Lower lobe of right lung (tissue), 2 donors: ENCODE measurements around the gene HID1. TPM values are rescaled to one million over a fixed set of nuclear protein-coding genes. Genes with fewer than 3 reads are reported as not detected.
"Not testable (repeated sequence)": the region's sequence is repeated elsewhere in the genome, so short reads cannot be mapped to it uniquely, and the experiment has no call there.

ENCODE experiments used
- ATAC-seq, 2 donors: fragments of 200-7000 bp; cut with Tn5 transposase; one replicate each; pipeline ENCODE4 v1.9.1; 2020 to 2022; ENCODE audit warnings: mild to moderate bottlenecking in 2 of 2, moderate library complexity in 2 of 2
- DNase-seq: peaks from one replicate; pipeline ENCODE4 v3.0.0-alpha.2; 2020
- H3K27ac ChIP-seq: fragments of 200-600 bp; one replicate; pipeline ENCODE4 v1.8.0; 2022
- H3K27me3 ChIP-seq: fragments of 200-600 bp; one replicate; pipeline ENCODE4 v1.8.0; 2022; ENCODE audit warnings: low read depth
- H3K36me3 ChIP-seq: fragments of 200-600 bp; one replicate; pipeline ENCODE4 v1.8.0; 2022; ENCODE audit warnings: mild to moderate bottlenecking
- H3K4me1 ChIP-seq: fragments of 200-600 bp; one replicate; pipeline ENCODE4 v1.8.0; 2022
- H3K4me3 ChIP-seq: fragments of 200-600 bp; one replicate; pipeline ENCODE4 v1.8.0; 2022; ENCODE audit warnings: mild to moderate bottlenecking
- H3K9me3 ChIP-seq: fragments of 200-600 bp; one replicate; pipeline ENCODE4 v1.8.0; 2022
- intact Hi-C: fragments of 100-400 bp; cut with DNase I; formaldehyde crosslinking; loops from one replicate; pipeline ENCODE4 v1.11.0; 2022
- total RNA-seq: library from RNA; stranded (reverse); fragmentation: NEBNext Ultra II Directional; extraction: Animal tissue kit (Norgen Biotek cat#: 25700); gene quantifications from one replicate; pipeline ENCODE4 v1.2.1, GENCODE V29; 2021
- TF ChIP-seq, protein P1 (sequence below): fragments of 200-600 bp; IDR thresholded peaks from one replicate; pipeline ENCODE4 v1.8.0; 2022; ENCODE audit warnings: antibody characterized with exemption, mild to moderate bottlenecking
- donor health status: DM: no; HTN: yes; CAD: no; lungs with severe emphysema.

The HID1 gene
- total RNA-seq, 1 donor from 2014 or later = 28.6 TPM

DNA sequence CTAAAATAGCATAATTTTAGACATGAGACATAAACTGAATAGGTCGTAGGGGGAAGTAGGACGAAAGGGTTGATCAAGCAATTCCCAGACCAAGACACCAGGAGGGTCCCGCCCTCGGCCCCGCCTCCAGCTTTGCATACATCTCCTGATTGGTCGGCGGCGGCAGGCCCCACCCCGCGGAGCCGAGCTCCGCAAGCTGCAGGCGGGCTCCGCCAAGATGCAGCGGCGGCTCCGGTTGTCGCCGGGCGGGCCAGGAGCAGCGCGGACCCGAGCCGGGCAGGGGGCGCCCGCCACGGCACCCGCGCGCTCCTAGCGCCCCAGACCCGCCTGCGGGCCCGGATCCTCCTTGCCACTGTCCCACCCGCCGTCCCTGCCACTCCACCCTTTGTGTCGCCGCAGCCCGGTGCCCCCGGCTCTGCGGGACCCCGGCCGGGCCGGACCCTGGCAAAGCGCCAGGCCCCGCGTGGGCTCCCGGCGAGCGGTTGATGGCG, 14.9 kb upstream of the HID1 start, which contains the start of gene CDR2L:
CDR2L (plus strand) TSS at position 215 of the 491 bp plus-strand sequence. CDS start 412 bp downstream, outside the sequence.
- peak; percentile 94 for ATAC-seq
- Histone ChIP-seq H3K9me3 (no peaks in the 10 kb centered on the region), H3K4me3 (peak within 1 kb of the TSS; percentile 72), H3K36me3 (no peaks in the 10 kb centered on the region), H3K27me3 (no peaks in the 10 kb centered on the region), H3K4me1 (peaks cover 32% of the 10 kb centered on the region), H3K27ac (peak within 1 kb of the TSS; percentile 88)
- TF ChIP-seq, protein P1, sequence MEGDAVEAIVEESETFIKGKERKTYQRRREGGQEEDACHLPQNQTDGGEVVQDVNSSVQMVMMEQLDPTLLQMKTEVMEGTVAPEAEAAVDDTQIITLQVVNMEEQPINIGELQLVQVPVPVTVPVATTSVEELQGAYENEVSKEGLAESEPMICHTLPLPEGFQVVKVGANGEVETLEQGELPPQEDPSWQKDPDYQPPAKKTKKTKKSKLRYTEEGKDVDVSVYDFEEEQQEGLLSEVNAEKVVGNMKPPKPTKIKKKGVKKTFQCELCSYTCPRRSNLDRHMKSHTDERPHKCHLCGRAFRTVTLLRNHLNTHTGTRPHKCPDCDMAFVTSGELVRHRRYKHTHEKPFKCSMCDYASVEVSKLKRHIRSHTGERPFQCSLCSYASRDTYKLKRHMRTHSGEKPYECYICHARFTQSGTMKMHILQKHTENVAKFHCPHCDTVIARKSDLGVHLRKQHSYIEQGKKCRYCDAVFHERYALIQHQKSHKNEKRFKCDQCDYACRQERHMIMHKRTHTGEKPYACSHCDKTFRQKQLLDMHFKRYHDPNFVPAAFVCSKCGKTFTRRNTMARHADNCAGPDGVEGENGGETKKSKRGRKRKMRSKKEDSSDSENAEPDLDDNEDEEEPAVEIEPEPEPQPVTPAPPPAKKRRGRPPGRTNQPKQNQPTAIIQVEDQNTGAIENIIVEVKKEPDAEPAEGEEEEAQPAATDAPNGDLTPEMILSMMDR = no peak
- DNase-seq = peak; percentile 98
- intact Hi-C loops = no loop called here

DNA sequence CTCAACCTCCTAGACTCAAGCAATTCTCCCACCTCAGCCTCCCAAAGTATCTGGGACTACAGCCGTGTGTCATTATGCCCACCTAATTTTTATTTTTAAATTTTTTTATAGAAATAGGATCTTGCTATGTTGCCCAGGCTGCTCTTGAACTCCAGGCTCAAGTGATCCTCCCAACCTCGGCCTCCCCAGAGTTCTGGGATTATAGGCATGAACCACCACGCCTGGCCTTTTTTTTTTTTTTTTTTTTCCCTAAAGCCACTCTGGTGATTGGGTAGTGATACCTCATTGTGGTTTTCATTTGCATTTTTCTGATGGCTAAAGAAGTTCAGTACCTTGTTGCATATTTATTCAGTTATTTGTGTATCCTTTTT, 13.6 kb upstream of the HID1 start:
- no peak for ATAC-seq
- H3K9me3 ChIP-seq = no peaks in the 10 kb centered on the region
- no peak overlapping the region for H3K27ac ChIP-seq
- peaks cover 38% of the 10 kb centered on the region for H3K4me1 ChIP-seq
- no peak for DNase-seq
- TF ChIP-seq, protein P1 = no peak
- no peak overlapping the region for H3K4me3 ChIP-seq
- intact Hi-C loops = no loop called here
- no peaks in the 10 kb centered on the region for H3K36me3 ChIP-seq
- no peaks in the 10 kb centered on the region for H3K27me3 ChIP-seq

DNA sequence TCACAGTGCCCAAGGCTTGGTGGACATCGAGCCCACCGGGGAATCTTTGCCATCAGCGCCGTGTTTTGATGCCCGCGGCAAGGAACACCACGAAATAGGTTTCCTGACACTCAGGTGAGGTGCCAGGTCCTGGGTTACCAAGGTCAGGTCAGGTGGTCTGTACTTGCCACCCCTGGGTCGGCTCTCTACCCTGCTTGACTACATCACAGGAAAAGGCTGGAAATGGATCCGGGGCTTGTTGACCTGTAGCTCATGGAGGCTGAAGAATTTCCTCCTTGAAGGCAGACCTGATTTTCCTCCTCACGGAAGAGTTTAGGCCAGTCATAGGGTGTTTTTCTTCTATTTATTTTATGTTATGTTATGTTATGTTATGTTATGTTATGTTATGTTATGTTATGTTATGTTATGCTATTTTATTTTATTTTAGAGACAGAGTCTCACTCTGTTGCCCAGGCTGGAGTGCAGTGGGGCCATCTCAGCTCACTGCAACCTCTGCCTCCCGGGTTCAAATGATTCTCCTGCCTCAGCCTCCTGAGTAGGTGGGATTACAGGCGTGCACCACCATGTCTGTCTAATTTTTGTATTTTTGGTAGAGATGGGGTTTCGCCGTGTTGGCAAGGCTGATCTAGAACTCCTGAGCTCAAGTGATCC, 10.2 kb upstream of the HID1 start:
- H3K27me3 ChIP-seq, DNase-seq, H3K36me3 ChIP-seq, H3K9me3 ChIP-seq, intact Hi-C loops: not testable (repeated sequence)
- peak overlapping the region; percentile 66 for H3K4me3 ChIP-seq
- peaks cover 17% of the 10 kb centered on the region for H3K4me1 ChIP-seq
- peak overlapping the region; percentile 88 for H3K27ac ChIP-seq
- ATAC-seq = peak; percentile 5 to 16

DNA sequence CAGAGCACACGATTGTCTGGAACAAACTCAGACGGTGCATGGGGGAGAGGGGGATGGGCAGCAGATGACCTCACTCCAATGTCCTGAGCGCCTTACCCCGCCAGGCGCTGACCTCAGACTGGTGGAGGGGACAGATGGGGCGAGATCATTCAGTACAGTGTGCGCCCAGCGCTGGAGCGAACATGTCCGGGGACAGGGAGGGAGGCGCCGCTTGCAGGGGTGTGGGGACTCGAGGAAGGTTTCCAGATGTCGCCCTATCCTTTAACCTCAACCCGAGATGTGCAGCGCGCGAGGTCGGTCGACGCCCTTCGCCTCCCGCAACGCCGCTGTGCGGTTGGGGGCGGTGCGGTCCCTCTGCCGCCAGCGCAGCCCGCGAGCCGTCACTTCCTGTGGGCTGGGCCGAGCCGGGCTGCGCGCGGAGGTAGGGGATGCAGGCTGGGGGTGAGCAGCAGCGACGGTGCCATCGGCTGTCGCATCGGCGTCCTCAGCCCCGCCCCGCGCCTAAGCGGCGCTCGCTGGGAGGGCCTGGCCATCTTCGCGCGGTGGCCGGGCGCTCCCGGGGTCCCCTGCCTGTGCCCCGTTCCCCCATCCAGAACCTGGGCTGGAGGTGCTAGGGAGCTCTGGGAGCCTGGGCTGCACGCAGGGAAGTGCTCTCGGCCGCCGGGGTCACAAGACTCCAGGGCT, 9.6 kb upstream of the HID1 start:
- TF ChIP-seq, protein P1 = no peak
- no peaks in the 10 kb centered on the region for H3K36me3 ChIP-seq
- ATAC-seq (peak; percentile 96), DNase-seq (peak; percentile 82)
- intact Hi-C loops = no loop called here
- H3K27me3 ChIP-seq = no peaks in the 10 kb centered on the region
- peak overlapping the region; percentile 88 for H3K27ac ChIP-seq
- H3K9me3 ChIP-seq = no peaks in the 10 kb centered on the region
- H3K4me1 ChIP-seq = peaks cover 17% of the 10 kb centered on the region
- H3K4me3 ChIP-seq = peak overlapping the region; percentile 66

DNA sequence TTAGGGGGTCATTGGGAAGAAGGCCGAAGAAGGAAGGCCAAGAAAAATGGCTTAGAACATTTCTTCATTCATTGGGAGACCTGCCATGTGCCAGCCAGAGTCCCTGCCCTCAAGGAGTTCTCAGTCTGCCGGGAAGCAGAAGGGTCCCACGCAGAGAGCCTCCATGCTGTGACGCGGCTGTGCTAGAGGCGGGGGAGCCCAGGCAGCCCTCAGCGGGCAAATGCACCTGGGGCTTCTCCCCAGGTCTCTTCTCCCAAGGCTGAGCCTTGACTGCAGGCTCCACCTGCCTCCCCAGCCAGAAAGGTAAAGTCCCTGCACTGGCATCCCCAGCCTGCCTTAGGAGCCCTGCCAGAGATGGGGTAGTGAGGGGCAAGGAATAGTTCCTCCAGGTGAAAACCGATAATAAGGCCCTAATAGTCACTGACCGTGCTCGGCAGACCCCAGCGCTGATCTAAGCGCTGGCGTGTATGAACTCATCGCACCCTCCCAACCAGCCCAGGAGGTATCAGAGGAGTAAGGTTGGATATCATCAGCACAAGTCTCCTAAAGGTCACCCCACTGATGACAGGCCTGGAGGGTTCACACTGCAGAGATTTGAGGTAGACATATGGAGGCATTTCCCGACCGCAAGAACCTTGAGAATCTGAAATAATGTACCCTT, 8.9 kb upstream of the HID1 start:
- no peak for ATAC-seq
- Histone ChIP-seq H3K27me3 (no peaks in the 10 kb centered on the region), H3K27ac (peak overlapping the region; percentile 88), H3K9me3 (no peaks in the 10 kb centered on the region), H3K4me1 (peaks cover 12% of the 10 kb centered on the region), H3K4me3 (peak overlapping the region; percentile 66), H3K36me3 (no peaks in the 10 kb centered on the region)
- intact Hi-C loops = no loop called here
- no peak for DNase-seq
- TF ChIP-seq, protein P1 = no peak
